Mesangial cell (primary cell): ENCODE data around the gene CXCL16. TPM values are rescaled to one million over a fixed set of nuclear protein-coding genes. Genes with fewer than 3 reads are reported as not detected.

ENCODE experiments used
- total RNA-seq: library from RNA; depleted of rRNA; stranded (reverse); fragments of >200 nt; gene quantifications from 2 replicates; pipeline ENCODE4 v1.2.3, GENCODE V29; 2015

The CXCL16 gene
- 2.1 and 10.4 TPM in 2 replicates for total RNA-seq

DNA sequence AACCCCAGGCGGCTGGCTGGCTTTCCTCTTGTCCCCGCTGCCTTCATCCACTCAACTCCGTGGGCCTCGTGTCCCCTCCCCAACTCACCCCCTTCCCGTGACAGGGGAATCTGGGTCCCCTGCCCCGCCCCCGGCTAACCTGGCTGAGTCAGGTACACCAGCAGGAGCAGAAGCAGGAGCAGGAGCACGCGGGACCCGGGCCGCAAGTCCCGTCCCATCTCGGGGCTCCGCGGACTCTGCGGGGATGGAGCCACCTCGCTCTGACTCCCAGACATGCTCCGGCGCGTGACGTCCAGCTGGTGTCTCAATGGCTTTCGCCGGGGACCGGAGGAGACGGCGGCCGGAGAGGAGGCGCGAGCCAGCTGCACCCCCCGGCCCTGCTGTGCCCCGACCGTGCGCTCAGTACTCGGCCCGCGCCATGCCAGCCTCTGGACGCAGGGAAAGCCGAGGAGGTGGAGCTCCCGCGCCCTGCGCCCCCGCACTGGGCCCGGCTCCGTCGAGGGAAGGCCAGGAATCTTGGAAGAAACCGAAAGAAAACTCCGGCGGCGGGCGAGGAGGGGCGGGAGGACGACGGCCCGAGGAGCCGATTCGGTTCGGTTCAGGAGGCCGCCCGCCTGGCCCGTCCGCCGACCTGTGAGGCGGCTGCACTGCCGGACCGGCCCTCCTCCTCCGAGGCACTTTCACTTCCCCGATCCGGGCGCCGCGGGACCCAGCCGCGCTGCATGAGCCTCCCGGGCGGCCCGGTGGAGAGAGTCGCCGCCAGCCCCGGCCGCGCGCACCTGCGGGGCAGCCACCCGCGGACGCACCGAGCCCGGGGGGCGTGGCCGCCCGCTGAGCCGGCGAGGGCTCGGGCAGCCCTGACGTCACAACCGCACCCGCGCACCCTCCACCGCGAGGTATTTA, at the start of gene CXCL16, which contains the start of gene ZMYND15:
TSS of gene CXCL16 (minus strand) at position 807 of the 903 bp plus-strand sequence. CDS start at position 218, 589 bp downstream.
TSS of gene ZMYND15 (plus strand) at position 712 of the 903 bp plus-strand sequence. CDS start 716 bp downstream, outside the sequence.

GRCh38 chr17:4788807-4789700, 49.3 kb upstream of the CXCL16 start, which contains the start of gene GLTPD2:
GLTPD2 (plus strand) TSS chr17:4788964; CDS start chr17:4789012, 48 bp downstream.

DNA sequence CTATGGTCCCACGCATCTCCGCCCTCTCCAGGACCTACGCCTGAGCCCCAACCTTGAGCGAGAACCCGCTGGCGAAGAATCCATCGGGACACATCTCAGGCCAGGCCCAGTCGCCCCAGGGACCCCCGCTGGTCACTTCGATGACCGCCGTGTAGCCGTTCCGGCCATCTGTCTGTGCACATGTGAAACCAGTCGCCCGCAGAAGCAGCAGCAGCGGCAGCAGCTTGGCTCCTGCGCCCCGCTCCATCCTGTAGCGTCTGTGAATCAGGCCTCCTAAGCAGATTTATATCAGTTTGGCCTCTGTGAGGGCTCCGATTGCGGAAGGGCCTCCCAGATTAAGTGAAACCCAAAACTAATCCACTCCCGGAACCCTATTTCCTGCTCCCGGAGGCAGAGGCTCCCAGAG, 46.4 kb upstream of the CXCL16 start, which contains the start of gene VMO1:
TSS of gene VMO1 (minus strand) at position 259 of the 406 bp plus-strand sequence. CDS start at position 247, 12 bp downstream.

GRCh38 chr17:4771519-4772234, 31.9 kb upstream of the CXCL16 start, which contains the start of gene TM4SF5:
TM4SF5 (plus strand) TSS chr17:4771886; CDS start chr17:4771923, 37 bp downstream.

GRCh38 chr17:4709794-4710692, 29.7 kb downstream of the CXCL16 start, which contains the start of gene ARRB2:
ARRB2 (plus strand) TSS chr17:4710632; CDS start chr17:4710722, 90 bp downstream.

Other genes starting within 250 kb of the CXCL16 start
- 22.2 and 106 TPM in 2 replicates for gene SPNS2, start 241.0 kb downstream of the CXCL16 start, total RNA-seq
- gene MYBBP1A, start 184.5 kb downstream of the CXCL16 start, total RNA-seq = 76.8 and 109 TPM in 2 replicates
- not detected in 2 replicates for gene GGT6, start 179.4 kb downstream of the CXCL16 start, total RNA-seq
- 0.33 and 16.9 TPM in 2 replicates for gene SMTNL2, start 155.4 kb downstream of the CXCL16 start, total RNA-seq
- gene ALOX15, start 98.2 kb downstream of the CXCL16 start, total RNA-seq = under 0.01 TPM in 1 of 2 replicates, not detected in the other
- 51.6 and 56.2 TPM in 2 replicates for gene PELP1, start 35.8 kb downstream of the CXCL16 start, total RNA-seq
- 9.0 and 10.3 TPM in 2 replicates for gene ARRB2, start 29.3 kb downstream of the CXCL16 start, total RNA-seq
- gene MED11, start 8.5 kb downstream of the CXCL16 start, total RNA-seq = 17.1 and 22.3 TPM in 2 replicates
- 0.13 and 0.16 TPM in 2 replicates for gene ZMYND15, start 95 bp downstream of the CXCL16 start, total RNA-seq
- not detected in 2 replicates for gene TM4SF5, start 32.0 kb upstream of the CXCL16 start, total RNA-seq
- 1.1 TPM in 1 of 2 replicates, not detected in the other for gene VMO1, start 46.4 kb upstream of the CXCL16 start, total RNA-seq
- gene GLTPD2, start 49.0 kb upstream of the CXCL16 start, total RNA-seq = 0.49 TPM in 1 of 2 replicates, not detected in the other
- gene PSMB6, start 56.2 kb upstream of the CXCL16 start, total RNA-seq = 181 and 242 TPM in 2 replicates
- gene PLD2, start 67.2 kb upstream of the CXCL16 start, total RNA-seq = 13.5 and 30.9 TPM in 2 replicates
- 18.9 and 22.6 TPM in 2 replicates for gene MINK1, start 93.4 kb upstream of the CXCL16 start, total RNA-seq
- gene C17orf107, start 159.6 kb upstream of the CXCL16 start, total RNA-seq = 1.8 and 8.4 TPM in 2 replicates
- gene CHRNE, start 163.2 kb upstream of the CXCL16 start, total RNA-seq = 0.16 and 1.4 TPM in 2 replicates
- not detected in 2 replicates for gene GP1BA, start 192.3 kb upstream of the CXCL16 start, total RNA-seq
- 66.6 and 80.7 TPM in 2 replicates for gene SLC25A11, start 200.1 kb upstream of the CXCL16 start, total RNA-seq
- 53.3 and 56.0 TPM in 2 replicates for gene RNF167, start 200.3 kb upstream of the CXCL16 start, total RNA-seq
- gene PFN1, start 208.6 kb upstream of the CXCL16 start, total RNA-seq = 1,852 and 3,641 TPM in 2 replicates
- 2.0 and 5.2 TPM in 2 replicates for gene ENO3, start 211.2 kb upstream of the CXCL16 start, total RNA-seq
- gene SPAG7, start 227.9 kb upstream of the CXCL16 start, total RNA-seq = 41.7 and 55.0 TPM in 2 replicates
- 21.5 and 30.9 TPM in 2 replicates for gene CAMTA2, start 247.7 kb upstream of the CXCL16 start, total RNA-seq